Kidney (tissue), 14 donors: ENCODE measurements around the gene UBAP2L. TPM values are rescaled to one million over a fixed set of nuclear protein-coding genes. Genes with fewer than 3 reads are reported as not detected.
A peak's percentile ranks its signal among the peaks of the same experiment; 100 is the strongest.

ENCODE experiments used
- DNase-seq, 5 donors: peaks; one replicate each; pipeline ENCODE4 v3.0.0-alpha.2; 2013 to 2020
- FAIRE-seq: peaks from 2 replicates; lab custom pipeline; 2012; peaks lifted over from hg19 to GRCh38; lab: Jason Lieb, UNC
- H3K27ac ChIP-seq, 2 donors: one replicate each; pipeline ENCODE4 v1.7.0; 2013; ENCODE audit warnings: low read depth in 2 of 2, low read length in 2 of 2, inconsistent platforms in 1 of 2
- H3K27me3 ChIP-seq: one replicate; pipeline ENCODE4 v1.7.1; 2013; ENCODE audit warnings: low read length, inconsistent platforms; ENCODE audit not compliant: control insufficient read depth, insufficient read depth
- H3K36me3 ChIP-seq, 3 donors: one replicate each; pipeline versions ENCODE4 v1.7.0 to v1.7.1; 2013; ENCODE audit warnings: low read length in 3 of 3, control low read depth in 1 of 3, inconsistent platforms in 1 of 3; ENCODE audit not compliant: insufficient read depth in 3 of 3, control insufficient read depth in 2 of 3
- H3K4me1 ChIP-seq, 3 donors: one replicate each; pipeline versions ENCODE4 v1.7.0 to v1.7.1; 2013; ENCODE audit warnings: low read length in 3 of 3, inconsistent platforms in 1 of 3, low read depth in 1 of 3; ENCODE audit not compliant: control insufficient read depth in 2 of 3, insufficient read depth in 2 of 3
- H3K4me3 ChIP-seq, 3 donors: one replicate each; pipeline versions ENCODE4 v1.7.0 to v1.8.1; 2013; ENCODE audit warnings: low read length in 3 of 3, control low read depth in 1 of 3, inconsistent platforms in 1 of 3
- H3K9ac ChIP-seq, 3 donors: one replicate each; pipeline versions ENCODE4 v1.7.0 to v1.7.1; 2013; ENCODE audit warnings: low read length in 3 of 3, control low read depth in 1 of 3, inconsistent platforms in 1 of 3
- H3K9me3 ChIP-seq, 3 donors: one replicate each; pipeline versions ENCODE4 v1.7.0 to v1.7.1; 2013; ENCODE audit warnings: low read length in 3 of 3, control low read depth in 1 of 3, inconsistent platforms in 1 of 3; ENCODE audit not compliant: control insufficient read depth in 2 of 3, insufficient read depth in 1 of 3
- CTCF ChIP-seq: IDR thresholded peaks from 3 replicates; pipeline ENCODE4 v1.5.1; 2012; ENCODE audit warnings: mild to moderate bottlenecking, moderate library complexity, borderline replicate concordance; ENCODE audit not compliant: insufficient read depth; ENCODE audit errors: extremely low read depth
- intact Hi-C: fragments of 100-400 bp; cut with DNase I; formaldehyde crosslinking; loops from one replicate; pipeline ENCODE4 v1.11.1; 2022
- polyA plus RNA-seq: library from polyadenylated mRNA; stranded (reverse); fragments of 350-450 nt; fragmentation: Illumina TruSeq; extraction: RNeasy Lipid Tissue Mini Kit (QIAGEN cat#74804); gene quantifications from one replicate; pipeline ENCODE4 v1.2.3, GENCODE V29; 2014; ENCODE audit warnings: low read depth, low replicate concordance; ENCODE audit not compliant: insufficient read depth
- total RNA-seq: library from RNA; stranded (reverse); fragmentation: NEBNext Ultra II Directional; extraction: Animal tissue kit (Norgen Biotek cat#: 25700); gene quantifications from one replicate; pipeline ENCODE4 v1.2.1, GENCODE V29; 2021
- donor health status: control.
- donor health status: control.
- donor health status: control.
- donor health status: control.
- donor health status: control.
- donor health status: DM: yes; HTN: yes; CAD: no.
- donor health status: Normal renal cell carcinoma (clear cell type).

UBAP2L gene
- total and polyA plus RNA-seq, 2 donors from 2014 or later: 46.2 to 131 TPM

GRCh38 chr1:154221278-154222001 lies 685 bp downstream of the UBAP2L start:
- Histone ChIP-seq H3K27me3 (no peaks in the 10 kb centered on the region), H3K9me3 (no peaks in the 10 kb centered on the region), H3K27ac (peak overlapping the region; percentile 95 to 99), H3K4me3 (peak overlapping the region; percentile 62 to 89 (median 79)), H3K9ac (peak overlapping the region; percentile 13 to 93 (median 82)), H3K4me1 (peaks cover 0 to 30% (median 15%) of the 10 kb centered on the region in 3 donors), H3K36me3 (peaks cover 5 to 29% (median 8%) of the 10 kb centered on the region in 3 donors)
- peak; percentile 52 to 93 (median 75) for DNase-seq
- intact Hi-C loops: no loop called here
- TF ChIP-seq CTCF: no peak
- no peak for FAIRE-seq

- Histone ChIP-seq H3K9me3 (no peaks in the 10 kb centered on the region), H3K4me3 (peak overlapping the region in 2 of 3 donors; percentile 79 to 89), H3K36me3 (peaks cover 5 to 33% (median 7%) of the 10 kb centered on the region in 3 donors), H3K9ac (peak overlapping the region in 1 of 3 donors; percentile 13), H3K27ac (no peak overlapping the region), H3K4me1 (peaks cover 0 to 30% (median 15%) of the 10 kb centered on the region in 3 donors), H3K27me3 (no peaks in the 10 kb centered on the region)
- DNase-seq: no peak
- intact Hi-C loops: no loop called here
- no peak for FAIRE-seq
- no peak for TF ChIP-seq CTCF
Observed at GRCh38 chr1:154222518-154222917, 1.8 kb downstream of the UBAP2L start.

DNA sequence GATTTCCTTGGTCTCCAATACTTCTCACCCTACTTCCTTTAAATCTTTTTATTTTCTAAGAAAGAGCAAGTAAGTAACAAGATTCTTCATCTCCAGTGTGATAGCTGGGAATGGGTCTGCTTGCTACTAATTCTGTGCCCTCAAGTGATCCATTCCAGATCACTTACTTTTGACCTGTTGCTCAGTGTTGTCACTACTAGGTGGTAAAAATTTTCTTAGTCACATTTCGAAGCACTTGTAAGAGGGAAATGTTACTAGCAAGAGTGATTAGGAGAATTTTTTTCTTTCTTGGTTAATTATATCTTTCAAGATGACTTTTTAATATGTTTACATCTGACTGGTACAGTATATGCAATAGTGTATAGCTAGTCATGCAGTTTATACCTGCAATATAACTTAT lies 2.2 kb downstream of the UBAP2L start:
- Histone ChIP-seq H3K4me1 (peaks cover 0 to 30% (median 15%) of the 10 kb centered on the region in 3 donors), H3K36me3 (peaks cover 6 to 33% (median 7%) of the 10 kb centered on the region in 3 donors), H3K9me3 (no peaks in the 10 kb centered on the region), H3K27ac (no peak overlapping the region), H3K9ac (no peak overlapping the region), H3K27me3 (no peaks in the 10 kb centered on the region), H3K4me3 (no peak overlapping the region)
- DNase-seq (no peak), FAIRE-seq (no peak)
- no peak for TF ChIP-seq CTCF
- intact Hi-C loops: no loop called here
